HepG2 (cell line): ENCODE measurements around the gene CDC14A. TPM values are rescaled to one million over a fixed set of nuclear protein-coding genes. Genes with fewer than 3 reads are reported as not detected.
"Not testable (repeated sequence)": the region's sequence is repeated elsewhere in the genome, so short reads cannot be mapped to it uniquely, and the experiment has no call there.

Experiments used
- ATAC-seq: fragments of 200-7000 bp; cut with Tn5 transposase; 3 replicates; pipeline ENCODE4 v1.9.1; 2020; ENCODE audit warnings: mild to moderate bottlenecking, moderate library complexity
- BruUV-seq: library from RNA; stranded (reverse); fragments of 400-500 nt; replicated peaks from 2 replicates; lab custom pipeline; 2021; lab: Mats Ljungman, UMichigan
- CTCF ChIA-PET: fragments of 300-600 bp; formaldehyde crosslinking; extraction: SDS; loops from one replicate; lab custom pipeline; 2021; ENCODE audit warnings: low total read pairs, inconsistent platforms, low intra/inter-chr PET ratio; lab: Yijun Ruan, JAX
- POLR2A ChIA-PET: fragments of 350-600 bp; sonication (Branson Sonifier 250); formaldehyde crosslinking; loops from one replicate; lab custom pipeline; 2020; ENCODE audit warnings: antibody characterized with exemption, inconsistent platforms; lab: Yijun Ruan, JAX
- DNase-seq: peaks from one replicate; pipeline ENCODE4 v3.0.0-alpha.2; 2015; ENCODE audit warnings: low spot score
- FAIRE-seq: peaks from 3 replicates; lab custom pipeline; 2011; peaks lifted over from hg19 to GRCh38; lab: Jason Lieb, UNC
- H2AFZ ChIP-seq: one replicate; pipeline ENCODE4 v1.6.1; 2011; ENCODE audit warnings: low read length, inconsistent platforms
- H3K27ac ChIP-seq: fragments of 300-600 bp; 3 replicates; pipeline ENCODE4 v1.8.0; 2011; ENCODE audit warnings: mixed run types, mild to moderate bottlenecking, mixed read lengths, low read length, inconsistent platforms; ENCODE audit not compliant: insufficient read depth; ENCODE audit errors: extremely low read length
- H3K27me3 ChIP-seq, 2 experiments: fragments of 200-600 bp in 1 of 2; 2 replicates in 1 of 2; 3 replicates in 1 of 2; pipeline versions ENCODE4 v1.6.0 to v1.8.0; 2011; ENCODE audit warnings: low read length in 2 of 2, mild to moderate bottlenecking in 2 of 2, moderate library complexity in 2 of 2, inconsistent platforms in 1 of 2; ENCODE audit not compliant: insufficient read depth in 2 of 2, control insufficient read depth in 1 of 2
- H3K36me3 ChIP-seq, 2 experiments: fragments of 200-600 bp in 1 of 2; replicated peaks in 1 of 2; 2 replicates in 1 of 2; 3 replicates in 1 of 2; pipeline versions ENCODE4 v1.5.1 to v1.8.0; 2011; ENCODE audit warnings: low read length in 2 of 2, inconsistent platforms in 1 of 2; ENCODE audit not compliant: insufficient read depth in 2 of 2, control insufficient read depth in 1 of 2
- H3K4me1 ChIP-seq: 2 replicates; pipeline ENCODE4 v1.5.1; 2012; ENCODE audit warnings: low read length, inconsistent platforms; ENCODE audit not compliant: insufficient read depth
- H3K4me2 ChIP-seq: 2 replicates; pipeline ENCODE4 v1.6.0; 2011; ENCODE audit warnings: low read depth, low read length, inconsistent platforms
- H3K4me3 ChIP-seq, 3 experiments: fragments of 200-600 bp in 1 of 3; sonication (generic), shearing (Covaris generic) in 1 of 3; replicated peaks in 1 of 3; 2 replicates each; pipeline ENCODE4 v1.5.1; 2011 to 2016; ENCODE audit warnings: low read length in 3 of 3, inconsistent platforms in 2 of 3, low read depth in 2 of 3, mild to moderate bottlenecking in 2 of 3, control low read depth in 1 of 3, mixed read lengths in 1 of 3; ENCODE audit not compliant: insufficient read depth in 1 of 3
- H3K79me2 ChIP-seq: one replicate; pipeline ENCODE4 v1.6.1; 2011; ENCODE audit warnings: low read length, inconsistent platforms; ENCODE audit not compliant: insufficient read depth
- H3K9ac ChIP-seq: 2 replicates; pipeline ENCODE4 v1.6.0; 2011; ENCODE audit warnings: mild to moderate bottlenecking, low read depth, low read length, inconsistent platforms; ENCODE audit not compliant: insufficient read depth
- H3K9me3 ChIP-seq: 2 replicates; pipeline ENCODE4 v1.5.1; 2012; ENCODE audit warnings: mild to moderate bottlenecking, low read length
- H4K20me1 ChIP-seq: 2 replicates; pipeline ENCODE4 v1.6.0; 2011; ENCODE audit warnings: inconsistent platforms, mild to moderate bottlenecking, low read length, moderate library complexity; ENCODE audit not compliant: insufficient read depth
- FOXP4 ChIP-seq: sonication (generic); formaldehyde crosslinking; IDR thresholded peaks from 2 replicates; pipeline ENCODE4 v1.4.0; 2020; ENCODE audit warnings: missing genetic modification reagents
- GLI4 ChIP-seq: sonication (generic); formaldehyde crosslinking; IDR thresholded peaks from 2 replicates; pipeline ENCODE4 v1.5.1; 2020; ENCODE audit warnings: missing genetic modification reagents, mild to moderate bottlenecking, moderate library complexity, borderline replicate concordance
- LRRFIP1 ChIP-seq: sonication (generic); formaldehyde crosslinking; conservative IDR thresholded peaks from 2 replicates; pipeline ENCODE4 v1.4.0; 2020; ENCODE audit warnings: missing genetic modification reagents
- PHB2 ChIP-seq: fragments of 450-650 bp; IDR thresholded peaks from 2 replicates; pipeline ENCODE4 v1.6.1; 2018; ENCODE audit not compliant: partially characterized antibody
- REPIN1 ChIP-seq: sonication (generic); formaldehyde crosslinking; IDR thresholded peaks from 2 replicates; pipeline ENCODE4 v1.8.0; 2022; ENCODE audit warnings: missing genetic modification reagents, low read depth, mild to moderate bottlenecking, borderline replicate concordance
- ZNF562 ChIP-seq: sonication (generic); formaldehyde crosslinking; IDR thresholded peaks from 2 replicates; pipeline ENCODE4 v1.8.0; 2022; ENCODE audit warnings: missing genetic modification reagents, borderline replicate concordance
- WGBS: methylation state at CpG from one replicate; pipeline ENCODE4 v1.1.6; 2017; ENCODE audit warnings: low lambda C conversion rate; 5-methylcytosine and 5-hydroxymethylcytosine counted together
- in situ Hi-C: cut with HindIII; loops from 2 replicates; pipeline ENCODE4 v1.10.0; 2017; ENCODE audit warnings: low pct_unique_long_range_greater_than_20kb; ENCODE audit not compliant: extremely low pct_ligation_motif_present
- intact Hi-C: fragments of 100-400 bp; cut with micrococcal nuclease; formaldehyde crosslinking; loops from one replicate; pipeline ENCODE4 v1.10.0; 2022; ENCODE audit not compliant: unreplicated experiment
- polyA plus RNA-seq, 8 experiments: library from polyadenylated mRNA; depleted of rRNA in 3 of 8; stranded (reverse) in 7 of 8; unstranded in 1 of 8; fragments of >200 nt; fragmentation: Illumina TruSeq in 4 of 8; extraction: Trizol in 4 of 8; gene quantifications; 2 replicates each; pipeline versions ENCODE4 v1.2.1 to v1.2.3, GENCODE V29; 2011 to 2016; ENCODE audit warnings: low read depth in 4 of 8, missing spikeins in 1 of 8, mixed read lengths in 1 of 8; ENCODE audit not compliant: insufficient read depth in 1 of 8
- total RNA-seq, 5 experiments: library from RNA; depleted of rRNA; stranded (reverse); fragments of >200 nt; fragmentation: Illumina TruSeq; extraction: Trizol; gene quantifications; 2 replicates each; pipeline ENCODE4 v1.2.3, GENCODE V29; 2016; ENCODE audit warnings: low read depth in 1 of 5

The CDC14A gene
- total and polyA plus RNA-seq, 2 of the 13 experiments (the other 11 are each of a cell fraction or from before 2014, with no cell fraction given): 2.8 to 4.9 TPM

- TF ChIP-seq LRRFIP1 (CRISPR knock-in tag): no peak
- TF ChIP-seq FOXP4 (CRISPR knock-in tag): no peak
- no peak for TF ChIP-seq REPIN1
- TF ChIP-seq GLI4 (CRISPR knock-in tag): no peak
- no peak for TF ChIP-seq ZNF562 (CRISPR knock-in tag)
- no peak for TF ChIP-seq PHB2
Observed at GRCh38 chr1:100325415-100326324, 26.6 kb upstream of the CDC14A start (continued).

GRCh38 chr1:100326325-100326670 is 26.0 kb upstream of the CDC14A start:
- H3K4me1 ChIP-seq: peaks cover 24% of the 10 kb centered on the region
- intact Hi-C loops, H3K9me3 ChIP-seq, H3K27me3 ChIP-seq, CTCF ChIA-PET, POLR2A ChIA-PET, H3K27ac ChIP-seq, H2AFZ ChIP-seq, H3K9ac ChIP-seq, in situ Hi-C loops, H3K4me2 ChIP-seq, BruUV-seq, H3K4me3 ChIP-seq, H3K36me3 ChIP-seq, DNase-seq, ATAC-seq, FAIRE-seq, H4K20me1 ChIP-seq, H3K79me2 ChIP-seq: not testable (repeated sequence)
- 0% methylated on average over 1 of the region's 1 CpG for WGBS
